ENCODE results near the gene CHAF1B.

DNA sequence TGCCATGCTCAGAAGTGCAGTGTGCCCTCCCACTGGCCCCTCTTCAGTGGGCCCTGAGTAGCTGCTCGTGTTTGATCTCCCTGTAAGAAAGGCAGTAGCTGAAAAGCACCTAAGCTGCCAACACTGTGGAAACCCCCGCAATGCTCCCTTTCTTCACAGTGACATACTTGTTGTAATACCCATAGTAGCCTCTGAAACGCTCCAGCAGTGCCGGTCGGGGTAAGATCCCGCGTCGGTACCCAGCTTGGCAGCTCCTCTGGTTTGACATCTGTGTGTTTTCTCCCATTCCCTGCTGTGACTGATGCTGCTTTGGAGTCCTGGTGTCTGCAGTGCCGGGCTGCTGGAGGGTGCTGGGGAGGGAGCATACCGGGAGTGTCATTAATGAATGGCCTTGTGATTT lies 3.6 kb downstream of the CHAF1B start:
- TF ChIP-seq, protein P1, sequence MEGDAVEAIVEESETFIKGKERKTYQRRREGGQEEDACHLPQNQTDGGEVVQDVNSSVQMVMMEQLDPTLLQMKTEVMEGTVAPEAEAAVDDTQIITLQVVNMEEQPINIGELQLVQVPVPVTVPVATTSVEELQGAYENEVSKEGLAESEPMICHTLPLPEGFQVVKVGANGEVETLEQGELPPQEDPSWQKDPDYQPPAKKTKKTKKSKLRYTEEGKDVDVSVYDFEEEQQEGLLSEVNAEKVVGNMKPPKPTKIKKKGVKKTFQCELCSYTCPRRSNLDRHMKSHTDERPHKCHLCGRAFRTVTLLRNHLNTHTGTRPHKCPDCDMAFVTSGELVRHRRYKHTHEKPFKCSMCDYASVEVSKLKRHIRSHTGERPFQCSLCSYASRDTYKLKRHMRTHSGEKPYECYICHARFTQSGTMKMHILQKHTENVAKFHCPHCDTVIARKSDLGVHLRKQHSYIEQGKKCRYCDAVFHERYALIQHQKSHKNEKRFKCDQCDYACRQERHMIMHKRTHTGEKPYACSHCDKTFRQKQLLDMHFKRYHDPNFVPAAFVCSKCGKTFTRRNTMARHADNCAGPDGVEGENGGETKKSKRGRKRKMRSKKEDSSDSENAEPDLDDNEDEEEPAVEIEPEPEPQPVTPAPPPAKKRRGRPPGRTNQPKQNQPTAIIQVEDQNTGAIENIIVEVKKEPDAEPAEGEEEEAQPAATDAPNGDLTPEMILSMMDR (IDR thresholded peaks at IDR 0.05): no peak
- TF ChIP-seq POLR2AphosphoS5 (IDR thresholded peaks at IDR 0.05): no peak
